ENCODE data around the gene KRTAP10-2.

Gene KRTAP10-2

GRCh38 chr21:44537930-44538911, 13.1 kb downstream of the KRTAP10-2 start:
- DNase-seq = no peak

DNA sequence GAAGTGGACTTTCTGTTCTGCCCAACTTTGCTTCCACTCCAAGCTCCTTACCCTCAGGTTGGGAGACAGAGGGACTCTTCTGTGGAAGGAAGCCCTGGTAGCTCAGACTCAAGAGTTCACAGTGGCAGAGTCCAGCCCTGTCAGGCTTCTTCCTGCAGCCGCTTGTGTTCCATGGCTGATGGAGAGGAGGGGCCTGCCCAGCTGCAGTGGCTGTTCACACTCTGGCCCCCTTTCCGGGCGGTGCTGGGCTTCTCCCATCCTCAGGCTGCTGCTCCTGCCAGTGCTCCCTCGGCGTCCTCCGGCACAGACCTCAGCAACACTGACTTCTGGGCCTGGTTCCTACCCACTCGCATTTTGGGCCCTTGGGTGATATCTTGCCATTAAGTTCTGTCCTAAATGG, 15.3 kb downstream of the KRTAP10-2 start:
- DNase-seq = no peak

DNA sequence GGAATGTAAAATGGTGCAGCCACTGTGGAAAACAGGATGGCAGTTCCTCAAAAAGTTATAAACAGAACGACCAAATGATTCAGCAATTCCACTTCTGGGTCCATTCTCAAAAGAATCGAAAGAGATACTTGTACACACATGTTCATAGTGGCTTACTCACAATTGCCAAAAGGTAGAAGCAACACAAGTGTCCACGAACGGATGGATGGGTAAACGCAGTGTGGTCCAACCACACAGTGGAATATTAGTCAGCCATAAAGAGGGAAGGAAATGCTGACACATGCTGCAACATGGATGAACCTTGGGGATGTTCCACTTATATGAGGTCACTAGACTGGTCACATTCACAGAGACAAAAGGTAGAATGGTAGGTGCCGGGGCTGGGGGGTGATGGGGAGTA, 16.6 kb downstream of the KRTAP10-2 start:
- DNase-seq = no peak

DNA sequence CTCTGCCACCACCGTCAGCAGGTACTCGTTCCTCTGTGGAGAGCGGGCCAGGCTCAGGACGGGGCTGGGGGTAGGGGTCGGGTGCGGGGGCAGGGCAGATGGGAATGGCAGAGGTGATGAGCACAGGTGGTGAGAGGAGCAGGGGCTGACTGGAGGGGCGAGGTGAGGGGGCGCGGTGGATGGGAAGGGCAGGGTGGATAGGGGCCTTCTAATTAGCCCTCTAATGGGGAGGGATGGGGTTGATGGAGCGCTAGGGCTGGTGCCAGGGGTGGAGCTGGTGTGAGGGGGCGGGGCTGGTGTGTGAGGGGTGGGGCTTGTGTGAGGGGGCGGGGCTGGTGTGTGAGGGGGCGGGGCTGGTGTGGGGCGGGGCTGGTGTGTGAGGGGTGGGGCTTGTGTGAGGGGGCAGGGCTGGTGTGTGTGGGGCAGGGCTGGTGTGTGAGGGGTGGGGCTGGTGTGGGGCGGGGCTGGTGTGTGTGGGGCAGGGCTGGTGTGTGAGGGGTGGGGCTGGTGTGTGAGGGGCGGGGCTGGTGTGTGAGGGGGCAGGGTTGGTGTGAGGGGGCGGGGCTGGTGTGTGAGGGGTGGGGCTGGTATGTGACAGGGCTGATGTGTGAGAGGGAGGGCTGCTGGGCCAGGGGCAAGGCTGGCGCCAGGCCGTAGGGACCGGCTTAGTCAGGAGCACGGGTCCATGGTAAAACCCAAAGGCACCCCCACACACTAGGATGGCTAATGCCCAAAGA, 17.2 kb downstream of the KRTAP10-2 start:
- DNase-seq = no peak

GRCh38 chr21:44533121-44533890, 18.0 kb downstream of the KRTAP10-2 start:
- no peak for DNase-seq

GRCh38 chr21:44532712-44533111, 18.6 kb downstream of the KRTAP10-2 start:
- no peak for DNase-seq

DNA sequence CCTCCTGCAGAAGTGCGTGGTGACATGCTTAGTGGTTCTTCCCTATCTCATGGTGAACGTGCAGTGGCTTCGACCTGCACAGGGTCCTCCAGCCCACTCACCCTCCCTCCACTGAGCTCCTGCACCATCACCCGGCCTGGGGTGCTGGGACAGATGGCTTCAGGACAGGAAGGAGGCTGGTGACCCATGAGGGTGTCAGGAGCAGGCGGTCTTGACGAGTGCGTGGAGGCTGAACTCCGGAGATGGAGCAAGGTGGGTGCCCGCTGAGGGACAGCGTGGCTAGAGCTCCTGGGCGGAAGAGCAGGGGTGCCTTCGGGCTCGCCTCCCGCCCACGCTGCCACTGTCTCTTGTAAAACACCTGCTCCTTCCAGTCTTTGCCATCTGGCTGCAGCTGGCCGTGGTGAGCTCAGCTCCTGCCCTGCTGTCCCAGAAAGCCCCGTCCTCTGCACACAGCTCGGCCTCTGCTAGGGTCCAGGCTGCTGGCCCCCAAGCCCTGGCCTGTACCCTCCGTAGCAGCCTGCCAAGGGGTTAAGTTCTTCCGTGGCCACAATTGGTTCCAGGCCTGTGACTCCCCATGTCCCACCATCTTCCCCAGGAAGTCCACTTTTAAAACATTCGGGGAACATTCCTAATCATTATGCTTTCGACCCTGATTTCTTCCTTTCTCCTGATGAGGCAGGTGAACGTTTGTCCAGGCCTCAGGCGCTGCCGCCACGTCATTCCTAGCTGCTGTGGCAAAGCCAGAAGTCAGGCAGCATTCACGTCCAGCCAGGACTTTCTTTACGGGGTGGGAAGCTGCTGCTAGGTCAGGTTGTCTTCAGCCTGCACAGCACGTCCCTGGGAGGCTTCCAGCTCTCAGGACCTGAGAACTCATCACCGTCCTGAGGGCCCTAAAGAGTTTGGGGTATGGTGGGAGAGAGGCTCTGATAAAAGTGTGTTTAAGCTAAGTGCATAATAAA, 19.4 kb downstream of the KRTAP10-2 start:
- peak in 1 of 2 experiments; percentile 17 for DNase-seq

- no peak for DNase-seq
Measured at GRCh38 chr21:44530903-44531605, 20.3 kb downstream of the KRTAP10-2 start.

GRCh38 chr21:44530221-44530902, 20.9 kb downstream of the KRTAP10-2 start:
- DNase-seq = no peak

DNA sequence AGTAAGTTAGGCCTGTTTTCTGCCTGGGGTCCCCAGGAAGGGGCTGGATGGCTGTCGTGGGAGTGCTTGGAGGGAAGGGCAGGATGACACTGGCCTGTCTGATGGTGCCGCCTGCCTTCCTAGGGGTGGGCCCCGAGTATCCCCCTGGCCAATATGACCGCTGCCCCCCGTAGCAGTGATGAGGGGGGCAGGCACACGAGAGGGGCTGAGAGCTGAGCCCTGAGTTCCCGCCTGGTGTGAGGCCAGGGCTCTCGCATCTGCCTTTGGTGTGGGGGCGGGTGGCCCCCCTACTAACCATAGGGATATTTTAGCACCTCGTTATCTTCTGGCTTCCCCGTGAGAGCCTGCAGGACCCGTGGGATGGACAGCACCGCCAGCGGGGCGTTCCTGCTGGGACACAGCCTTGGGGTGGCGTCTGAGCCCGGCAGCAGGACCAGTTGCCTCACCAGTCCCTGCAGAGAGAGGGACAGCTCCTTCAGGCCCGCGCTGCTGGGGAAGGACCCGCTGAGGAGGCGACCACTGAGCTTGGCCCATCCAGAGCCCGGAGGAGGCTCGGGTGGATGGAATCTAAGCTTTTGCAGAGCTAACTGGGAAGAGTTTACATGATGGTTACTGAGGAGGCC, 21.7 kb downstream of the KRTAP10-2 start:
- DNase-seq = no peak

- DNase-seq = no peak
Measured at GRCh38 chr21:44529011-44529421, 22.3 kb downstream of the KRTAP10-2 start.

GRCh38 chr21:44528634-44528995, 22.7 kb downstream of the KRTAP10-2 start:
- no peak for DNase-seq

DNA sequence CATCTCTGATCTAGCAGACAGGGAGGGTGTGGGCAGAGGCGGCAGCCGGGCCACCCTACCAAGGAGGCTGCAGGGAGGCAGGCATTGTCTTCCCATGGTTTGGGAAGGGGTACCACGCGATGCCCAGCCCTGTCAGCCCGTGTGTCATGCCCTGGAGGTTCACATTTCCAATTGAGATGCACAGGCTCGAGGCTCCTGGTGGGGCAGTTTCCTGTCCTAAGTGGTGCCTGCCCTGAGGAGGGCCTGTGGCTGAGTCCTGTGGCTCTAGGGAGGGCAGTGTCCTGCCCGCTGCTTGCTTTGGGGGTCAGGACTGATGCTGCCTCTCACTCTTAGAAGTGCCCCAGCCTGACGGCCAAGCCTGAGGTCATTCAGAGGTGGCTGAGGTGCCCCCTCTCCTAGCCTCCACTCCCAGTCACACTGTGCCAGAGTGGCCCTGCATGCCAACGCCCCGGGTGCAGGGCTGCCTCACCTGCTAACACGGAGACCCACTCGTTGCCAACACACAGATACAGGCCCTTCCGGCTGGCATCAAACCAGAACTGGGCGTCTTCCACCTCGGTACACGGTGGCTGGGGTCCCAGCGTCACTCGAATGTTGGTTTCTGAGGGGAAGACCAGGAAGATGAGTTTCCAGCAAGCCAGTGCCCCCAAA, 23.2 kb downstream of the KRTAP10-2 start:
- no peak for DNase-seq

DNA sequence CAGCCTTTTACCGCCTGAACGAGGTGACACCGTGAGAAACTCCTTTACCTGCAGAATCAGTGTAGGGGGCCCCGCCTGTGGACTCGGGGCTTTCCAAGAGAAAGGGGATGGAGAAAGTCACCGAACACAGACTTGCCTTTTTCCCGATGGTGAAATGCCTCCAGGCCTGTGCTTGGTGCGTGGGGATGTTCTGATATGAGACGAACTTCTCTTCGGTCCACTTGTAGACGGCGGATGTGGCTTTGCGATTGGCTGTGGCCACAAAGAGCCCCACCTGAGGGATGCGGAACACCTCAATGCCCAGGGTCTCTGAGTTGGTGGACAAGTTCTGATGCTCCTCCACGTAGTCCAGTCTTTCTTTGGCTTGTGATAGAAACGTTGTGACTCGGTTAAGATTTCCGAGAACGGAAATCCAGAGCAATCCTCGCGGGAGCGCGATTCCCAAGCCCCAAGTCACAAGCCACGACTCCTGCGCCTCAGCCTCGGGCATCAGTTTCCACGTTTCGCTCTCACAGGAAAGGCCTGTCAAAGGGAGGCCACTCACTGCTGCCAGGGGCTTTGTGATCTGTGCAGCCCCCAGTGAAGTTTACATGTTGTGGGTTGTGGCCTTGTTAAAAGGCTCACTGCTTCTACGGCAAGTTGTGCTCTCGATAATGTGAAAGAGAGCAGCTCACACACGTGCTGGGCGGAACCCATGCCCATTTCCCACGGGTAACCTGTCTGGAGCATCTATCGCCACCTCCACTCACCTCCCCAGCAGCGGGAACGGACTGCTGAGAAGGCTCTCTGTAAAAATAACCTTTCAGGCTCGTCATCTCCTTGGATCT, 23.9 kb downstream of the KRTAP10-2 start:
- DNase-seq = no peak

GRCh38 chr21:44526096-44526997, 25.0 kb downstream of the KRTAP10-2 start:
- DNase-seq = no peak

DNA sequence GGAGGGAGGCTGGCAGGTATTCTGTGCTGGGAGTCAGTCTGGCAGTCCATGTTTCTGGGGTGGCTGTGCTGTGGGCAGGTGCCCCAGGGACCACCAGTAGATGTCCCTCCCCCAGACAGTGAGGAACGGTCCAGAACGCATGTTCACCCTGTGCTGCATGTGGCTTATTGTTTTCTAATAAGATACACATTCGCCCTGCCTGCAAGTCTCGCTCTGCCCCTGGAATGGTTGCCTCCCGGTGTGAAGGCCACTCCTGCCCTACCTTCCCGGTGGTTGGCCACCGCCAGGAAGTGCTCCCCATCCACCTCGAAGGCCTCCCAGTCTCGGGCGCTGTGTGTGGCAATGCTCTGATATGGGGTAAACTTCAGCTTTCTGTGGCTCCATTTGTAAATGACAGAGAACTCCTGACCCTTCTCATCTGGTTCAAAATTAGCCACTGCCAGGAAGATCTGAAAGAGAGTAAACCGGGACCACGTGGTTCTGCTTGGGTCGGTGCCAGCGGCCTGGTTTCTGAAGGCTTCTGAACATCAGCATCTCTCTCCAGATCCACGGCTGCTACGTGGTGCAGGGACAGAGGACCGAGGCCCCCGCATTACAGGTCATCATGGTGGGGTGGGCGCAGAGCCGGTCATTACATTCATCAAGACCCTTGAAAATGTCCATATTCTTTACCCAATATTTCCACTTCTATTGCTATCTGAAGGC, 25.8 kb downstream of the KRTAP10-2 start:
- no peak for DNase-seq
